ENCODE measurements around the gene OR51E1. TPM values are rescaled to one million over a fixed set of nuclear protein-coding genes. Genes with fewer than 3 reads are reported as not detected.

OR51E1 gene
- polyA plus RNA-seq, 4 donors, result 1.1 to 4.6 TPM; not detected in 2

- FAIRE-seq (no peak), DNase-seq (no peak)
- H3K36me3 ChIP-seq (ENCODE audit: control insufficient read depth in 3 of 3, insufficient read depth in 2 of 3, low read depth in 1 of 3, low read length in 3 of 3), result no peaks in the 10 kb centered on the region
- H3K4me1 ChIP-seq (ENCODE audit: control insufficient read depth in 3 of 3, insufficient read depth in 2 of 3, low read depth in 1 of 3, low read length in 2 of 3), result no peaks in the 10 kb centered on the region
- H3K27me3 ChIP-seq (ENCODE audit: control insufficient read depth in 3 of 3, insufficient read depth in 3 of 3, low read length in 3 of 3), result no peaks in the 10 kb centered on the region
- no peaks in the 10 kb centered on the region for H3K9me3 ChIP-seq (ENCODE audit: control insufficient read depth in 2 of 2, insufficient read depth in 1 of 2, low read depth in 1 of 2, low read length in 1 of 2)
- no peak overlapping the region for H3K4me3 ChIP-seq (ENCODE audit: low read depth in 1 of 3, low read length in 3 of 3)
- WGBS, 3 donors, result 56 to 77% (median 57%) methylated on average over 3 of the region's 3 CpGs
- H3K27ac ChIP-seq (ENCODE audit: low read depth in 1 of 3, low read length in 2 of 3), result no peak overlapping the region
These were observed 41.0 kb downstream of the OR51E1 start for GRCh38 chr11:4684631-4685285.

GRCh38 chr11:4695442-4695841 lies 51.7 kb downstream of the OR51E1 start:
- DNase-seq, result no peak
- no peak overlapping the region for H3K27ac ChIP-seq (ENCODE audit: low read depth in 1 of 3, low read length in 2 of 3)
- no peaks in the 10 kb centered on the region for H3K4me1 ChIP-seq (ENCODE audit: control insufficient read depth in 3 of 3, insufficient read depth in 2 of 3, low read depth in 1 of 3, low read length in 2 of 3)
- no peaks in the 10 kb centered on the region for H3K36me3 ChIP-seq (ENCODE audit: control insufficient read depth in 3 of 3, insufficient read depth in 2 of 3, low read depth in 1 of 3, low read length in 3 of 3)
- H3K27me3 ChIP-seq (ENCODE audit: control insufficient read depth in 3 of 3, insufficient read depth in 3 of 3, low read length in 3 of 3), result no peaks in the 10 kb centered on the region
- 14 to 26% (median 25%) methylated on average over 1 of the region's 1 CpG for whole genome bisulfite sequencing, 3 donors
- no peak for FAIRE-seq
- no peak overlapping the region for H3K4me3 ChIP-seq (ENCODE audit: low read depth in 1 of 3, low read length in 3 of 3)
- H3K9me3 ChIP-seq (ENCODE audit: control insufficient read depth in 2 of 2, insufficient read depth in 1 of 2, low read depth in 1 of 2, low read length in 1 of 2), result no peaks in the 10 kb centered on the region

- H3K27me3 ChIP-seq (ENCODE audit: control insufficient read depth in 3 of 3, insufficient read depth in 3 of 3, low read length in 3 of 3), result no peaks in the 10 kb centered on the region
- 47 to 67% (median 55%) methylated on average over 3 of the region's 3 CpGs for WGBS, 3 donors
- H3K4me3 ChIP-seq (ENCODE audit: low read depth in 1 of 3, low read length in 3 of 3), result no peak within 1 kb of the TSS
- no peaks in the 10 kb centered on the region for H3K4me1 ChIP-seq (ENCODE audit: control insufficient read depth in 3 of 3, insufficient read depth in 2 of 3, low read depth in 1 of 3, low read length in 2 of 3)
- H3K9me3 ChIP-seq (ENCODE audit: control insufficient read depth in 2 of 2, insufficient read depth in 1 of 2, low read depth in 1 of 2, low read length in 1 of 2), result no peaks in the 10 kb centered on the region
- no peaks in the 10 kb centered on the region for H3K36me3 ChIP-seq (ENCODE audit: control insufficient read depth in 3 of 3, insufficient read depth in 2 of 3, low read depth in 1 of 3, low read length in 3 of 3)
- no peak within 1 kb of the TSS for H3K27ac ChIP-seq (ENCODE audit: low read depth in 1 of 3, low read length in 2 of 3)
- DNase-seq (no peak), FAIRE-seq (no peak)
These were observed 53.8 kb downstream of the OR51E1 start, which contains the start of gene OR51E2 for GRCh38 chr11:4697585-4697984. Gene OR51E2, minus strand, starts transcription at chr11:4697853. Its CDS starts 15,142 bp downstream, at chr11:4682711.

- Histone ChIP-seq H3K27me3 (ENCODE audit: control insufficient read depth in 3 of 3, insufficient read depth in 3 of 3, low read length in 3 of 3) (no peaks in the 10 kb centered on the region), H3K4me3 (ENCODE audit: low read depth in 1 of 3, low read length in 3 of 3) (no peak overlapping the region), H3K36me3 (ENCODE audit: control insufficient read depth in 3 of 3, insufficient read depth in 2 of 3, low read depth in 1 of 3, low read length in 3 of 3) (no peaks in the 10 kb centered on the region), H3K4me1 (ENCODE audit: control insufficient read depth in 3 of 3, insufficient read depth in 2 of 3, low read depth in 1 of 3, low read length in 2 of 3) (no peaks in the 10 kb centered on the region), H3K27ac (ENCODE audit: low read depth in 1 of 3, low read length in 2 of 3) (no peak overlapping the region), H3K9me3 (ENCODE audit: control insufficient read depth in 2 of 2, insufficient read depth in 1 of 2, low read depth in 1 of 2, low read length in 1 of 2) (no peaks in the 10 kb centered on the region)
- no peak for DNase-seq
- FAIRE-seq, result no peak
- 82 to 86% (median 83%) methylated on average over 3 of the region's 3 CpGs for WGBS, 3 donors
These were observed 56.1 kb downstream of the OR51E1 start for GRCh38 chr11:4699697-4700435.

- Histone ChIP-seq H3K27me3 (ENCODE audit: control insufficient read depth in 3 of 3, insufficient read depth in 3 of 3, low read length in 3 of 3) (no peaks in the 10 kb centered on the region), H3K4me3 (ENCODE audit: low read depth in 1 of 3, low read length in 3 of 3) (no peak overlapping the region), H3K27ac (ENCODE audit: low read depth in 1 of 3, low read length in 2 of 3) (no peak overlapping the region), H3K36me3 (ENCODE audit: control insufficient read depth in 3 of 3, insufficient read depth in 2 of 3, low read depth in 1 of 3, low read length in 3 of 3) (no peaks in the 10 kb centered on the region), H3K4me1 (ENCODE audit: control insufficient read depth in 3 of 3, insufficient read depth in 2 of 3, low read depth in 1 of 3, low read length in 2 of 3) (no peaks in the 10 kb centered on the region), H3K9me3 (ENCODE audit: control insufficient read depth in 2 of 2, insufficient read depth in 1 of 2, low read depth in 1 of 2, low read length in 1 of 2) (no peaks in the 10 kb centered on the region)
- FAIRE-seq (no peak), DNase-seq (no peak)
- 60 to 96% (median 91%) methylated on average over 1 of the region's 1 CpG for WGBS, 3 donors
These were observed 56.6 kb downstream of the OR51E1 start for GRCh38 chr11:4700436-4700820.

GRCh38 chr11:4704054-4704789 lies 60.4 kb downstream of the OR51E1 start, which contains the start of gene MMP26:
Gene MMP26, plus strand, starts transcription at chr11:4704784.
- no peak for FAIRE-seq
- peak; percentile 2 to 22 for DNase-seq

GRCh38 chr11:4704790-4705334 lies 61.1 kb downstream of the OR51E1 start:
- no peak overlapping the region for H3K4me3 ChIP-seq (ENCODE audit: low read depth in 1 of 3, low read length in 3 of 3)
- no peaks in the 10 kb centered on the region for H3K4me1 ChIP-seq (ENCODE audit: control insufficient read depth in 3 of 3, insufficient read depth in 2 of 3, low read depth in 1 of 3, low read length in 2 of 3)
- DNase-seq, result no peak
- no peak overlapping the region for H3K27ac ChIP-seq (ENCODE audit: low read depth in 1 of 3, low read length in 2 of 3)
- 72 to 80% (median 77%) methylated on average over 8 of the region's 8 CpGs for WGBS, 3 donors
- FAIRE-seq, result no peak
- no peaks in the 10 kb centered on the region for H3K36me3 ChIP-seq (ENCODE audit: control insufficient read depth in 3 of 3, insufficient read depth in 2 of 3, low read depth in 1 of 3, low read length in 3 of 3)
- H3K27me3 ChIP-seq (ENCODE audit: control insufficient read depth in 3 of 3, insufficient read depth in 3 of 3, low read length in 3 of 3), result no peaks in the 10 kb centered on the region
- H3K9me3 ChIP-seq (ENCODE audit: control insufficient read depth in 2 of 2, insufficient read depth in 1 of 2, low read depth in 1 of 2, low read length in 1 of 2), result no peaks in the 10 kb centered on the region

More at GRCh38 chr11:4704054-4704789, 60.4 kb downstream of the OR51E1 start, which contains the start of gene MMP26:
- Histone ChIP-seq H3K9me3 (ENCODE audit: control insufficient read depth in 2 of 2, insufficient read depth in 1 of 2, low read depth in 1 of 2, low read length in 1 of 2) (no peaks in the 10 kb centered on the region), H3K4me1 (ENCODE audit: control insufficient read depth in 3 of 3, insufficient read depth in 2 of 3, low read depth in 1 of 3, low read length in 2 of 3) (no peaks in the 10 kb centered on the region), H3K36me3 (ENCODE audit: control insufficient read depth in 3 of 3, insufficient read depth in 2 of 3, low read depth in 1 of 3, low read length in 3 of 3) (no peaks in the 10 kb centered on the region), H3K27me3 (ENCODE audit: control insufficient read depth in 3 of 3, insufficient read depth in 3 of 3, low read length in 3 of 3) (no peaks in the 10 kb centered on the region), H3K27ac (ENCODE audit: low read depth in 1 of 3, low read length in 2 of 3) (no peak within 1 kb of the TSS), H3K4me3 (ENCODE audit: low read depth in 1 of 3, low read length in 3 of 3) (no peak within 1 kb of the TSS)
- 14 to 30% (median 20%) methylated on average over 5 of the region's 5 CpGs for WGBS, 3 donors

All from small intestine (tissue), 7 donors.